HepG2 (cell line): ENCODE results near the gene MMP25. TPM values are rescaled to one million over a fixed set of nuclear protein-coding genes. Genes with fewer than 3 reads are reported as not detected.

ENCODE experiments used
- CAMTA2 ChIP-seq: sonication (generic); formaldehyde crosslinking; IDR thresholded peaks from 2 replicates; pipeline ENCODE4 v1.4.0; 2020; ENCODE audit warnings: mild to moderate bottlenecking, missing genetic modification reagents, borderline replicate concordance
- E2F1 ChIP-seq: sonication (generic); formaldehyde crosslinking; IDR thresholded peaks from 2 replicates; pipeline ENCODE4 v1.5.0; 2020; ENCODE audit warnings: missing genetic modification reagents
- EZH2 ChIP-seq: conservative IDR thresholded peaks from 2 replicates; pipeline ENCODE4 v1.6.1; 2012; ENCODE audit warnings: mild to moderate bottlenecking, low read depth, low read length, moderate library complexity
- GMEB2 ChIP-seq: IDR thresholded peaks from 2 replicates; pipeline ENCODE4 v1.6.1; 2016; ENCODE audit warnings: missing biosample characterization, missing genetic modification reagents, low read depth
- MLX ChIP-seq: IDR thresholded peaks from 2 replicates; pipeline ENCODE4 v1.6.1; 2016
- SPEN ChIP-seq: sonication (generic); formaldehyde crosslinking; IDR thresholded peaks from 2 replicates; pipeline ENCODE4 v1.5.1; 2020; ENCODE audit warnings: low read depth, mild to moderate bottlenecking, missing genetic modification reagents
- TEAD3 ChIP-seq: optimal IDR thresholded peaks from 2 replicates; pipeline ENCODE3; 2016; ENCODE audit warnings: borderline replicate concordance
- THAP11 ChIP-seq: IDR thresholded peaks from 2 replicates; pipeline ENCODE4 v1.6.1; 2016; ENCODE audit warnings: missing biosample characterization, missing genetic modification reagents
- ZNF235 ChIP-seq: sonication (generic); formaldehyde crosslinking; IDR thresholded peaks from 2 replicates; pipeline ENCODE4 v1.8.1; 2023; ENCODE audit warnings: mild to moderate bottlenecking, missing genetic modification reagents, borderline replicate concordance
- ZNF709 ChIP-seq: sonication (generic); formaldehyde crosslinking; IDR thresholded peaks from 2 replicates; pipeline ENCODE4 v1.5.0; 2020; ENCODE audit warnings: mild to moderate bottlenecking, missing genetic modification reagents
- ZNF768 ChIP-seq: sonication (generic); formaldehyde crosslinking; IDR thresholded peaks from 2 replicates; pipeline ENCODE4 v1.4.0; 2020; ENCODE audit warnings: missing genetic modification reagents
- ZNF776 ChIP-seq: sonication (generic); formaldehyde crosslinking; IDR thresholded peaks from 2 replicates; pipeline ENCODE4 v1.4.0; 2020; ENCODE audit warnings: mild to moderate bottlenecking, missing genetic modification reagents
- ZNF839 ChIP-seq: sonication (generic); formaldehyde crosslinking; IDR thresholded peaks from 2 replicates; pipeline ENCODE4 v1.4.0; 2020; ENCODE audit warnings: missing genetic modification reagents, mild to moderate bottlenecking, borderline replicate concordance
- polyA plus RNA-seq, 8 experiments: library from polyadenylated mRNA; depleted of rRNA in 3 of 8; stranded (reverse) in 7 of 8; unstranded in 1 of 8; fragments of >200 nt; fragmentation: Illumina TruSeq in 4 of 8; extraction: Trizol in 4 of 8; gene quantifications; 2 replicates each; pipeline versions ENCODE4 v1.2.1 to v1.2.3, GENCODE V29; 2011 to 2016; ENCODE audit warnings: low read depth in 4 of 8, missing spikeins in 1 of 8, mixed read lengths in 1 of 8; ENCODE audit not compliant: insufficient read depth in 1 of 8
- total RNA-seq, 5 experiments: library from RNA; depleted of rRNA; stranded (reverse); fragments of >200 nt; fragmentation: Illumina TruSeq; extraction: Trizol; gene quantifications; 2 replicates each; pipeline ENCODE4 v1.2.3, GENCODE V29; 2016; ENCODE audit warnings: low read depth in 1 of 5
- TF ChIP-seq, protein P1 (sequence below): sonication (generic); formaldehyde crosslinking; conservative IDR thresholded peaks from 2 replicates; pipeline ENCODE4 v1.5.0; 2020; ENCODE audit warnings: missing genetic modification reagents
- TF ChIP-seq, protein P2 (sequence below), 2 experiments: fragments of 450-650 bp in 1 of 2; sonication (generic) in 1 of 2; formaldehyde crosslinking; IDR thresholded peaks; 2 replicates each; pipeline versions ENCODE4 v1.5.0 to v1.8.0; 2020 to 2022; ENCODE audit warnings: mild to moderate bottlenecking in 1 of 2, missing genetic modification reagents in 1 of 2
- TF ChIP-seq, protein P3 (sequence below): sonication (generic); formaldehyde crosslinking; IDR thresholded peaks from 2 replicates; pipeline ENCODE4 v1.4.0; 2020; ENCODE audit warnings: low read depth, missing genetic modification reagents
- TF ChIP-seq, protein P4 (sequence below): IDR thresholded peaks from 2 replicates; pipeline ENCODE4 v1.6.1; 2016; ENCODE audit warnings: control low read depth

Gene MMP25
- total and polyA plus RNA-seq, 2 of the 13 experiments (the other 11 are each of a cell fraction or from before 2014, with no cell fraction given): 0.04 to 0.08 TPM

DNA sequence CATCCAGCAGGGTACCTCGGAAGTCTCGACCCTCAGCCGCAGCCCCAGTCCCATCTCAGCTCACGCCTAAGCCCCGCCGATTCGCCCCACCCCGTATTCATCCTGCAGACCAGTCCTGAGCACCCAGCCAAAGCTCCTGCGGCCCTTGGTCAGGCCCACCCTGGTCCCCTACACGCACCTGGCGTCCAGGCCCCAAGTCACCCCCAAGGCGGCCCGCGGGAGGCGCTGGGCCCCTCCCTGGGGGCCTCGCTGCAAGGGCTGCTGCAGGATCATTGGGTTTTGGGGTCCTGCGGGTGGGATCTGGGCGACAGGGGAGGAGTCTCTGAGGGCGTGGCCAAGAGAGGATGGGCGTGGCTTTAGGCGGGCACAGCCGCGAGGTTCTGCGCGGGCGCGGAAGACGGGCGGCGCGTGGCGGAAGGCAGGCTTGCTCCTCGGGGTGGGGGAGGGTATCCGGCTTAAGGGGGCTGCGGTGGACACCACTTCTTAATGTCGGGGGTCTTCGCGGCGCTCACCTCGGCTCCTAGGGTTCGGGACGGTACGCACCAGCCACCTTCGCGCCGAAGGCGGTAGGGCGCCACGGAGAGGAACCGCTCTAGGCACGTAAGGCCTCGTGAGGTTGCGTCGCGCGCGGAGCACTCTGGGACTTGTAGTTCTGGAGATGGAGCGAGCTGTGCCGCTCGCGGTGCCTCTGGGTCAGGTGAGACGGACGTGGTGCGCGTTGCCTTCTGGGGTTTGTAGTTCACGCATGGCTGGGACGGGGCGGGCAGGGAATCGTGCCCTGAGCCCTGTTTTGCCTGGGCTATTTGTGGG, 22.5 kb upstream of the MMP25 start, which contains the start of the genes HCFC1R1 and THOC6 (continued):
- TF ChIP-seq MLX (CRISPR knock-in tag): peak; percentile 65; the same call in 1 of the 2 replicates
- TF ChIP-seq, protein P1, sequence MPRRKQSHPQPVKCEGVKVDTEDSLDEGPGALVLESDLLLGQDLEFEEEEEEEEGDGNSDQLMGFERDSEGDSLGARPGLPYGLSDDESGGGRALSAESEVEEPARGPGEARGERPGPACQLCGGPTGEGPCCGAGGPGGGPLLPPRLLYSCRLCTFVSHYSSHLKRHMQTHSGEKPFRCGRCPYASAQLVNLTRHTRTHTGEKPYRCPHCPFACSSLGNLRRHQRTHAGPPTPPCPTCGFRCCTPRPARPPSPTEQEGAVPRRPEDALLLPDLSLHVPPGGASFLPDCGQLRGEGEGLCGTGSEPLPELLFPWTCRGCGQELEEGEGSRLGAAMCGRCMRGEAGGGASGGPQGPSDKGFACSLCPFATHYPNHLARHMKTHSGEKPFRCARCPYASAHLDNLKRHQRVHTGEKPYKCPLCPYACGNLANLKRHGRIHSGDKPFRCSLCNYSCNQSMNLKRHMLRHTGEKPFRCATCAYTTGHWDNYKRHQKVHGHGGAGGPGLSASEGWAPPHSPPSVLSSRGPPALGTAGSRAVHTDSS (CRISPR knock-in tag): no peak
- TF ChIP-seq CAMTA2 (CRISPR knock-in tag): no peak
- no peak for TF ChIP-seq ZNF839
- TF ChIP-seq ZNF768 (CRISPR knock-in tag): peak; percentile 67; the same call in 1 of the 2 replicates
- TF ChIP-seq ZNF235 (CRISPR knock-in tag): no peak
- TF ChIP-seq THAP11: peak; percentile 100
- TF ChIP-seq, protein P2, sequence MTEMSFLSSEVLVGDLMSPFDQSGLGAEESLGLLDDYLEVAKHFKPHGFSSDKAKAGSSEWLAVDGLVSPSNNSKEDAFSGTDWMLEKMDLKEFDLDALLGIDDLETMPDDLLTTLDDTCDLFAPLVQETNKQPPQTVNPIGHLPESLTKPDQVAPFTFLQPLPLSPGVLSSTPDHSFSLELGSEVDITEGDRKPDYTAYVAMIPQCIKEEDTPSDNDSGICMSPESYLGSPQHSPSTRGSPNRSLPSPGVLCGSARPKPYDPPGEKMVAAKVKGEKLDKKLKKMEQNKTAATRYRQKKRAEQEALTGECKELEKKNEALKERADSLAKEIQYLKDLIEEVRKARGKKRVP (CRISPR knock-in tag; IDR thresholded peaks at IDR 0.05): peak in 1 of 2 experiments; percentile 95; a peak in 2 of 4 replicates
- TF ChIP-seq ZNF709: 0 out of 2 replicates have a peak, but pooled peaks have one; percentile 76
- TF ChIP-seq SPEN: peak; percentile 81
- TF ChIP-seq TEAD3 (CRISPR knock-in tag): peak; percentile 80
- peak; percentile 86; the same call in 1 of the 2 replicates for TF ChIP-seq ZNF776 (CRISPR knock-in tag)
- TF ChIP-seq EZH2: no peak
- peak; percentile 71 for TF ChIP-seq E2F1 (CRISPR knock-in tag)
- TF ChIP-seq, protein P3, sequence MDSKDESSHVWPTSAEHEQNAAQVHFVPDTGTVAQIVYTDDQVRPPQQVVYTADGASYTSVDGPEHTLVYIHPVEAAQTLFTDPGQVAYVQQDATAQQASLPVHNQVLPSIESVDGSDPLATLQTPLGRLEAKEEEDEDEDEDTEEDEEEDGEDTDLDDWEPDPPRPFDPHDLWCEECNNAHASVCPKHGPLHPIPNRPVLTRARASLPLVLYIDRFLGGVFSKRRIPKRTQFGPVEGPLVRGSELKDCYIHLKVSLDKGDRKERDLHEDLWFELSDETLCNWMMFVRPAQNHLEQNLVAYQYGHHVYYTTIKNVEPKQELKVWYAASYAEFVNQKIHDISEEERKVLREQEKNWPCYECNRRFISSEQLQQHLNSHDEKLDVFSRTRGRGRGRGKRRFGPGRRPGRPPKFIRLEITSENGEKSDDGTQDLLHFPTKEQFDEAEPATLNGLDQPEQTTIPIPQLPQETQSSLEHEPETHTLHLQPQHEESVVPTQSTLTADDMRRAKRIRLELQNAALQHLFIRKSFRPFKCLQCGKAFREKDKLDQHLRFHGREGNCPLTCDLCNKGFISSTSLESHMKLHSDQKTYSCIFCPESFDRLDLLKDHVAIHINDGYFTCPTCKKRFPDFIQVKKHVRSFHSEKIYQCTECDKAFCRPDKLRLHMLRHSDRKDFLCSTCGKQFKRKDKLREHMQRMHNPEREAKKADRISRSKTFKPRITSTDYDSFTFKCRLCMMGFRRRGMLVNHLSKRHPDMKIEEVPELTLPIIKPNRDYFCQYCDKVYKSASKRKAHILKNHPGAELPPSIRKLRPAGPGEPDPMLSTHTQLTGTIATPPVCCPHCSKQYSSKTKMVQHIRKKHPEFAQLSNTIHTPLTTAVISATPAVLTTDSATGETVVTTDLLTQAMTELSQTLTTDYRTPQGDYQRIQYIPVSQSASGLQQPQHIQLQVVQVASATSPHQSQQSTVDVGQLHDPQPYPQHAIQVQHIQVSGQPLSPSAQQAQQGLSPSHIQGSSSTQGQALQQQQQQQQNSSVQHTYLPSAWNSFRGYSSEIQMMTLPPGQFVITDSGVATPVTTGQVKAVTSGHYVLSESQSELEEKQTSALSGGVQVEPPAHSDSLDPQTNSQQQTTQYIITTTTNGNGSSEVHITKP (CRISPR knock-in tag): peak; percentile 42; the same call in 1 of the 2 replicates
- TF ChIP-seq, protein P4, sequence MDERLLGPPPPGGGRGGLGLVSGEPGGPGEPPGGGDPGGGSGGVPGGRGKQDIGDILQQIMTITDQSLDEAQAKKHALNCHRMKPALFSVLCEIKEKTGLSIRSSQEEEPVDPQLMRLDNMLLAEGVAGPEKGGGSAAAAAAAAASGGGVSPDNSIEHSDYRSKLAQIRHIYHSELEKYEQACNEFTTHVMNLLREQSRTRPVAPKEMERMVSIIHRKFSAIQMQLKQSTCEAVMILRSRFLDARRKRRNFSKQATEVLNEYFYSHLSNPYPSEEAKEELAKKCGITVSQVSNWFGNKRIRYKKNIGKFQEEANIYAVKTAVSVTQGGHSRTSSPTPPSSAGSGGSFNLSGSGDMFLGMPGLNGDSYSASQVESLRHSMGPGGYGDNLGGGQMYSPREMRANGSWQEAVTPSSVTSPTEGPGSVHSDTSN (CRISPR knock-in tag): 0 out of 2 replicates have a peak, but pooled peaks have one; percentile 16
- TF ChIP-seq GMEB2: peak; percentile 98
